Raji (cell line): Measurements from ENCODE around the gene PDE9A.

Experiments
- POLR2A ChIP-seq: IDR thresholded peaks from 2 replicates; pipeline ENCODE4 v1.6.1; 2011; ENCODE audit warnings: low read depth, low read length, control low read depth; ENCODE audit not compliant: insufficient read depth

PDE9A gene

DNA sequence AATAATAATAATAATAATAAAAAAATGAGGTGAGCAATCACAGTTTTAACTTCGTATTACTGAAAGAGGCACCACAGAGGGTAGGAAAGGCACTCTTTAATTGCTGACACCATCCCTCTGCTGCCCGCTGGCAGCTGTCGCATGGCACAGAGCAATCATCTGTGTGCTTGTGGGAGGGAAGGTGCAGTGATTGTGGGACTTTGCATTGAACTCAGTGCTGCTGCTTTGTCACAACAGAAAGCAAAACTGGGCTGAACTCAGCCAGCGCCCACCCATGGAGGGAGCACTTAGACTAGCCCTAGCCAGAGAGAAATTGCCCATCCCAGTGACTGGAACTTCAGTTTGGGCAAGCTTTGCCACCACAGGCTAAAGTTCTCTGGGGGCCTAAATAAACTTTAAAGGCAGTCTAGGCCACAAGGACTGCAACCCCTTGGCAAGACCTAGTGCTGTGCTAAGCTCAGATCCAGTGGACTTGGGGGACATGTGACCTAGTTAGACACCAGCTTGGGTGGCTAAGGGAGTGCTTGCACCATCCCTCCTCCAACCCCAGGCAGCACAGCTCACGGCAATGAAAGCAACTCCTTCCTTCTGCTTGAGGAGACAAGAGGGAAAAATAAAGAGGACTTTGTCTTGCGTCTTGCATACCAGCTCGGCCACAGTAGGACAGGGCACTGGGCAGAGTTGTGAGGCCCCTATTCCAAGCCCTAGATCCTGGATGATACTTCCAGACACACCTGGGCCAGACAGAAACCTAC is 166.6 kb downstream of the PDE9A start:
- TF ChIP-seq POLR2A: no peak

- no peak for TF ChIP-seq POLR2A
Observed at GRCh38 chr21:42820616-42821465, 167.4 kb downstream of the PDE9A start.
